CD14-positive monocyte (primary cell): ENCODE measurements around the gene ZCCHC17. TPM values are rescaled to one million over a fixed set of nuclear protein-coding genes. Genes with fewer than 3 reads are reported as not detected.

Experiments
- DNase-seq, 3 donors: peaks; one replicate each; pipeline ENCODE4 v3.0.0-alpha.2; 2011 to 2022
- H2AFZ ChIP-seq: 2 replicates; pipeline ENCODE4 v1.6.0; 2012; ENCODE audit warnings: mild to moderate bottlenecking, low read depth, low read length, inconsistent platforms; ENCODE audit not compliant: insufficient read depth, poor library complexity, severe bottlenecking
- H3K27ac ChIP-seq, 2 donors: 1 replicate in 1 of 2; 2 replicates in 1 of 2; pipeline ENCODE4 v1.5.1; 2012 to 2013; ENCODE audit warnings: low read length in 2 of 2, control low read depth in 1 of 2, inconsistent platforms in 1 of 2, low read depth in 1 of 2, mild to moderate bottlenecking in 1 of 2
- H3K27me3 ChIP-seq, 2 donors: one replicate each; pipeline versions ENCODE4 v1.6.0 to v1.6.1; 2011 to 2013; ENCODE audit warnings: low read length in 2 of 2; ENCODE audit not compliant: control insufficient read depth in 2 of 2, insufficient read depth in 2 of 2
- H3K36me3 ChIP-seq, 2 donors: replicated peaks in 1 of 2; 1 replicate in 1 of 2; 2 replicates in 1 of 2; pipeline versions ENCODE4 v1.5.1 to v1.6.1; 2012 to 2013; ENCODE audit warnings: low read length in 2 of 2, control low read depth in 1 of 2, inconsistent platforms in 1 of 2, mild to moderate bottlenecking in 1 of 2; ENCODE audit not compliant: insufficient read depth in 2 of 2, control insufficient read depth in 1 of 2
- H3K4me1 ChIP-seq, 2 donors: 1 replicate in 1 of 2; 2 replicates in 1 of 2; pipeline versions ENCODE4 v1.5.1 to v1.6.1; 2012 to 2013; ENCODE audit warnings: low read length in 2 of 2, control low read depth in 1 of 2, inconsistent platforms in 1 of 2, mild to moderate bottlenecking in 1 of 2, moderate library complexity in 1 of 2; ENCODE audit not compliant: insufficient read depth in 2 of 2, control insufficient read depth in 1 of 2
- H3K4me2 ChIP-seq: replicated peaks from 2 replicates; pipeline ENCODE3; 2012; ENCODE audit warnings: low read length, moderate library complexity, mild to moderate bottlenecking; ENCODE audit not compliant: poor library complexity, severe bottlenecking; ENCODE audit errors: extremely low read depth
- H3K4me3 ChIP-seq, 3 experiments: fragments of 200-600 bp in 1 of 3; sonication (generic) in 1 of 3; replicated peaks in 1 of 3; 1 replicate in 2 of 3; 2 replicates in 1 of 3; pipeline ENCODE4 v1.5.1; 2011 to 2013; ENCODE audit warnings: low read length in 3 of 3, mild to moderate bottlenecking in 3 of 3, control low read depth in 2 of 3, low read depth in 2 of 3, inconsistent platforms in 1 of 3, moderate library complexity in 1 of 3
- H3K79me2 ChIP-seq: 2 replicates; pipeline ENCODE4 v1.6.0; 2012; ENCODE audit warnings: mild to moderate bottlenecking, control low read depth, inconsistent platforms, low read length, moderate library complexity; ENCODE audit not compliant: insufficient read depth
- H3K9ac ChIP-seq: 2 replicates; pipeline ENCODE4 v1.6.0; 2017; ENCODE audit warnings: low read length, mild to moderate bottlenecking; ENCODE audit not compliant: insufficient read depth, poor library complexity, severe bottlenecking
- H3K9me3 ChIP-seq, 2 donors: replicated peaks in 1 of 2; 1 replicate in 1 of 2; 2 replicates in 1 of 2; pipeline versions ENCODE4 v1.5.1 to v1.6.1; 2012 to 2013; ENCODE audit warnings: low read length in 2 of 2, control low read depth in 1 of 2; ENCODE audit not compliant: control insufficient read depth in 1 of 2, insufficient read depth in 1 of 2
- H4K20me1 ChIP-seq: 2 replicates; pipeline ENCODE4 v1.6.0; 2012; ENCODE audit warnings: mild to moderate bottlenecking, low read length, control low read depth, moderate library complexity; ENCODE audit not compliant: insufficient read depth
- H3K27ac Mint-ChIP-seq, 7 donors: one replicate each; pipeline ENCODE4 v1.8.0; 2020; ENCODE audit warnings: mild to moderate bottlenecking in 7 of 7, mixed read lengths in 7 of 7, moderate library complexity in 6 of 7, inconsistent platforms in 2 of 7
- H3K27me3 Mint-ChIP-seq, 3 donors: one replicate each; pipeline ENCODE4 v1.8.0; 2021 to 2022; ENCODE audit warnings: low read depth in 3 of 3, mild to moderate bottlenecking in 3 of 3, mixed read lengths in 3 of 3, moderate library complexity in 3 of 3, inconsistent platforms in 1 of 3
- H3K36me3 Mint-ChIP-seq, 2 donors: one replicate each; pipeline ENCODE4 v1.8.0; 2020; ENCODE audit warnings: mixed read lengths in 2 of 2, inconsistent platforms in 1 of 2, mild to moderate bottlenecking in 1 of 2
- H3K4me1 Mint-ChIP-seq: one replicate; pipeline ENCODE4 v1.8.0; 2020; ENCODE audit warnings: mild to moderate bottlenecking, mixed read lengths
- H3K4me3 Mint-ChIP-seq, 2 donors: one replicate each; pipeline ENCODE4 v1.8.0; 2020; ENCODE audit warnings: mild to moderate bottlenecking in 2 of 2, mixed read lengths in 2 of 2, moderate library complexity in 1 of 2
- H3K9me3 Mint-ChIP-seq, 7 donors: one replicate each; pipeline ENCODE4 v1.8.0; 2020 to 2022; ENCODE audit warnings: mixed read lengths in 7 of 7, mild to moderate bottlenecking in 6 of 7, moderate library complexity in 6 of 7, inconsistent platforms in 2 of 7
- CTCF ChIP-seq: fragments of 200-600 bp; IDR thresholded peaks from one replicate; pipeline ENCODE4 v1.8.0; 2022; ENCODE audit warnings: antibody characterized with exemption, mild to moderate bottlenecking
- WGBS: methylation state at CpG from one replicate; pipeline ENCODE4 v1.1.5; 2013; ENCODE audit warnings: missing lambda C conversion rate; ENCODE audit not compliant: insufficient coverage; 5-methylcytosine and 5-hydroxymethylcytosine counted together
- intact Hi-C, 2 donors: fragments of 100-400 bp; cut with micrococcal nuclease; formaldehyde crosslinking; loops; one replicate each; pipeline versions ENCODE4 v1.15.0 to v1.15.1; 2023
- polyA plus RNA-seq, 3 donors: library from polyadenylated mRNA; depleted of rRNA in 1 of 3; unstranded in 2 of 3; stranded (reverse) in 1 of 3; fragments of 300-500 nt in 2 of 3; fragments of >200 nt in 1 of 3; fragmentation: Illumina TruSeq in 2 of 3; gene quantifications; 1 replicate in 2 of 3; 2 replicates in 1 of 3; pipeline ENCODE4 v1.2.3, GENCODE V29; 2012 to 2021

Gene ZCCHC17
- polyA plus RNA-seq, 3 donors = 17.0 to 32.3 (median 29.3) TPM

GRCh38 chr1:31362032-31362431 lies 65.2 kb downstream of the ZCCHC17 start:
- Histone ChIP-seq H3K27ac (no peak overlapping the region), H3K36me3 (peaks cover 39 to 69% of the 10 kb centered on the region in 2 donors), H2AFZ (no peak overlapping the region), H3K4me1 (no peaks in the 10 kb centered on the region), H3K9ac (no peak overlapping the region), H3K4me2 (no peak overlapping the region), H3K4me3 (no peak overlapping the region), H3K79me2 (no peaks in the 10 kb centered on the region), H3K27me3 (no peaks in the 10 kb centered on the region), H3K9me3 (no peaks in the 10 kb centered on the region), H4K20me1 (no peaks in the 10 kb centered on the region)
- Mint-ChIP-seq H3K9me3 (peaks cover 0 to 2% (median 0%) of the 10 kb centered on the region in 7 donors), H3K27ac (no peak overlapping the region), H3K27me3 (no peaks in the 10 kb centered on the region), H3K4me1 (no peaks in the 10 kb centered on the region), H3K4me3 (no peak overlapping the region), H3K36me3 (peaks cover 74% of the 10 kb centered on the region in 2 donors)
- intact Hi-C loops = no loop called here
- no peak for DNase-seq
- TF ChIP-seq CTCF = no peak
- 100% methylated on average over 2 of the region's 3 CpGs for WGBS

DNA sequence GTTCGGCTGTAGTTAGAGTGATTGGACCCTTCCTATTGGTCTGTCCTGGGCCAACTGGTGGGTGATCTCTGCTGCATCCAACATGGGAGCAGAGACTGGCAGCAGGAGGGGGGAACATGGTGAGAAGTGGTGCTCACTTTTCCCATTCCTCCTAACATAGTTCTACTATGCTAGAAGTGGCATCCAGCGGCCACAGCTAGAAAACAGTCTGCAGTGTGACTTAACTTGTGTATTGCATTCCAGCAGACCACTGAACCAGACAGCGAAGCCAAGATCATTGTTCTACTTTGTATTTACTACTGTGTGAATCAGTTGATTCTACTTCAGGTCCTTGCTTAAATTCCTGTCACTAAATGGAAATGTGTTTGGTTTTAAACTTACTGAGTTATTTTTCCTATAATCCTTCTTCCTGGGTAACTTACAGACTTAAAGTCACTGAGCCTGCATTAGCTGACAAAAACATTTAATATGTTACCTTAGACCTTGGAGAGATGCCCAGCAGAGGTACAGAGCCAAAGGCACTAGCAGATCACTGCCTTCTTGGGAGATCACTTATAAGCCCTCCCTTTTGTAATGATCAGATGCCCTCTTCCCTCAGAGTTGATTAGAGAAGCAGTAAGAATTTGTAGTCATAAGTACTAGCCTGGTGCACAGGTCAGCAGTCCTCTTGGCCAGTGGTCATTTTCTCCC lies 67.9 kb downstream of the ZCCHC17 start:
- Mint-ChIP-seq H3K4me1 (no peaks in the 10 kb centered on the region), H3K27ac (peak overlapping the region in 1 of 7 donors; percentile 14), H3K36me3 (peaks cover 53 to 59% of the 10 kb centered on the region in 2 donors), H3K4me3 (no peak overlapping the region), H3K9me3 (peaks cover 0 to 2% (median 0%) of the 10 kb centered on the region in 7 donors), H3K27me3 (no peaks in the 10 kb centered on the region)
- Histone ChIP-seq H3K4me1 (no peaks in the 10 kb centered on the region), H3K9me3 (no peaks in the 10 kb centered on the region), H3K9ac (no peak overlapping the region), H3K79me2 (no peaks in the 10 kb centered on the region), H4K20me1 (no peaks in the 10 kb centered on the region), H2AFZ (no peak overlapping the region), H3K27me3 (no peaks in the 10 kb centered on the region), H3K36me3 (peaks cover 34 to 64% of the 10 kb centered on the region in 2 donors), H3K4me2 (no peak overlapping the region), H3K27ac (no peak overlapping the region), H3K4me3 (no peak overlapping the region)
- WGBS = 100% methylated on average over 1 of the region's 3 CpGs
- no peak for DNase-seq
- intact Hi-C loops = no loop called here
- no peak for TF ChIP-seq CTCF
